GM21737 (cell line): ENCODE results near the gene SPOP.
"Not testable (repeated sequence)": the region's sequence is repeated elsewhere in the genome, so short reads cannot be mapped to it uniquely, and the experiment has no call there.

Experiments
- ATAC-seq: cut with Tn5 transposase; IDR thresholded peaks from one replicate; pipeline ENCODE4 v1.9.1; 2021; ENCODE audit warnings: mild to moderate bottlenecking, moderate library complexity; ENCODE audit not compliant: unreplicated experiment

SPOP gene

GRCh38 chr17:49677933-49678847 is at the start of gene SPOP:
SPOP (minus strand) TSS chr17:49678097; CDS start chr17:49622810, 55,287 bp downstream.
- peak; percentile 84 for ATAC-seq

DNA sequence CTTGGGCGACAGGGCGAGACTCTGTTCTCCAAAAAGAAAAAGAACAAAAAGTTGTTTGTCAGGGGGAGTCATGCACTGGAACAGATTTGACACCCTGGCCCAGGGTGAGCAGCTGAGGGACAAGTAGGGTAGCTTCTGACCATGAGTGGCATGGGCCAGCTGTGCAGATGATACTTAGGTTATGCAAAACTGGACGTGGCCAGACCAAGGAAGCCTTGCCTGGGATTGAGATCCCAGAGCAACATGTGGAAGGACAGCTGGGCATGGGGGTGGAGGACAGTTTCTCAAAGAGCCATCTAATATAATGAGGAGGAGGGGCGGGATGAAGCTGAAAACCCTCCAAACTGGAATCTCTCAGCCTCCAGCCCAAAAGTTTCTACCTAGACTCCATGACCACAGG is 49.5 kb upstream of the SPOP start:
- ATAC-seq = no peak

DNA sequence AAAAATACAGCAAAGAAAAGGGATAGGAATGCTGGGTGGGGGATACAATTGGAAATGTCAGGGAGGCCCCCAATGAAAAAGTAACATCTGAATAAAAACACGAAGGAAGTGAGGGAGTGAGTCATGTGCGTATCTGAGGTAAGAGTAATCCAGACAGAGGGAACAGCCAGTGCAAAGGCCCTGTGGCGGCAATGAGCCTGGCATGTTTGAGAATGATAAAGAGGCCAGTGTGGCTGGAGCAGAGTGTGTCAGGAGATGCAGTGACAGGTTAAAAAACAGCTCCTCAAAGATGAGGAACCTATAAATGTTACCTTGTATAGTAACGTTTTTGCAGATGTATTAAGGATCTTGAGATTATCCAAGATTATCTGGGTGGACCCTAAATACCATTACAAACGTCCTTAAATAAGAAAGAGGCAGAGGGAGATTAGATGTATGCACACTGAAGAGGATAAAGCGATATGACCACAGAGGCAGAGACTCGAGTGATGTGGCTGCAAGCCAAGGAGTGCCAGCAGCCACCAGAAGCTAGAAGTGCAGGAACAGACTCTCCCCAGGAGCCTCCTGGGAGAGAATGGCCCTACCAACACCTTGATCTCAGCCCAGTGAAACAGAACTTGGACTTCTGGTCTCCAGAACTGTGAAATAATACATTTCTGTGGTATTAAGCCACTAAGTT is 47.7 kb upstream of the SPOP start:
- no peak for ATAC-seq

GRCh38 chr17:49724552-49724951 is 46.7 kb upstream of the SPOP start:
- ATAC-seq = not testable (repeated sequence)

DNA sequence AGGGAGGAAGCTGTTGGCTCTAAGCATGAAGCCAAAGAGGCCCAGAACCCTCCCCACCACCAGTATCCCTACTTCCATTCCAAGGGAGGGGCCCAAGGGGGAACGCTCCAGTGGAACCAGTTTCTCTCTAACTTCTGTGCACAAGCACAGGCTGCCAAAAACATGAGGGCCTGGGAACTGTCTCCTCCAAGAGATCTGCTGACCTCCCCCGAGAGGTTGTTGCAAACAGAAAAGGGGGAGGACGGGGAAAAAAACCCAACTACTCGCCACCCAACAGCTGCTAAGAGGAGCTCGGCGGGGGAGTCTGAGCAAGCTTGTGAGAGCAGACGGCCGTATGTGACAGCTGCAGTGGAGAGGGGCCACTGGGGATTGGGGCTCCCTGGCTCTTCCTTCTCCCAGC is 45.5 kb upstream of the SPOP start:
- ATAC-seq = no peak

- ATAC-seq = no peak
These were observed 44.2 kb upstream of the SPOP start for GRCh38 chr17:49722066-49722465.

DNA sequence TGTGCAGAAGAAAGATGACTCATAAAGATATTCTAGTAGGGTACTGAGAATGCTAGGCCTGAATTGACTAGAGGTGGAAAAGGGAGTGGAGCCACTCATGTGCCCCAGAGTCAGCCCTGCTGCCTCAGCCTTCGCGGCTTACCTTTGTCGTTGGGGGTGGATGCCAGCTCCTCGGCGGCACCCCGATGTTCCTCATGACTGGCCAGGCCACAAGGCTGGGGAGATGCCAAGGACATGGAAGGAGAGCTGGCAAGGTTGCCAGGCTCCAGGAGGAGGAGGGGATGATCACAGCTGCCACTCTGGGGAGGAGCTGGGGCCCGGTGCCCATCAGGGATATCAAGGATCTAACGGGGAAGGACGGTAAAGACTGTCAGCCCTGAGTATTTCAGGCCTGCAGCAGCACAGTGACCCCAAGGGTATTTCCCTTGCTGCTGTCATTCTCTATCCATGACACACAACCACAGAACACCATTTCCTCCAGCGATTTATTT is 39.5 kb upstream of the SPOP start:
- ATAC-seq = no peak

- no peak for ATAC-seq
These were observed 38.9 kb upstream of the SPOP start for GRCh38 chr17:49716668-49717364.

DNA sequence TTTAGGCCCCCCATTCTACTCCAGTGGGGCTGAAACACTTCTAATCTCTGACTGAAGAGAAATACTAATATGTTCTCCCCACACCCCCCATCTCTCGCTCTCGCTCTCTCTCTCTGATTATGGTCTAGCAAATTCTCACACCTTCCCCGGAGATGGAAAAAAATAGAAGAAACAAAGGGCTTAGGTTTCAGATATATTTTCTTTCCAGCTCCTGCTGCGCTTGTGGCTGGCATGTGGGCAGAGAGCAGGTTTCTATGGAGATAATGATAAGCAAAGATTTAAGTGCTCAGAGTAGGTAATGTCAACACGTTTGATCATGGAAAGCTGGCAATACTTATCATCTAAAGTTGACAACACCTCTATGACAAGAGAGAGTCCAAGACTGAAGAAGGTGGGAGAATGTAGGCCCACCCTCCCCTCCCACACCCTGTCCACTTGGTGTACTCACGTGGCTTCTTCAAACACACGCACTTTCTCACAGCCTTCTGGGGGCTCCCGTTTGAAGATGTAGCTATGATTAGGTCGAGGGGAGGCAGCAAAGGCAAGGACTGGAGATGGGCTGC is 37.9 kb upstream of the SPOP start:
- no peak for ATAC-seq

DNA sequence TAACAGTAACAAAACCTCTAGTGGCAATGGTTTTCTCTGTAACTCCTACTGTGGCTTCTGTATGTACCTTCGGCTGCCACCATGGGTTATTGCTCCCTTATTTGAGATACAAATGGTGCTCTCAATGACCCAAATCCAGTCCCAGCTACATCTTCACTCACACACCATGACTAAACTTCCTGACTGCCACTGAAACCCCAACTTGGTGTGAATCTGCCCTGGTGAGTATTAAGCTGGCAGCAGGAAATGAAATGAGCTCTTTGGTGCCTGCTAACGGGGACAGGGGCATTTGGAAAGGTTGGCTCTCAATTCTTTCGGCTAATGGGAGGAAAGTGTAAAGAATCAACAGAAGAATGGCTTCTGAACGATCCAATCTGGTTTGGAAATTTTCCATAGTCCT is 37.3 kb upstream of the SPOP start:
- ATAC-seq = no peak

DNA sequence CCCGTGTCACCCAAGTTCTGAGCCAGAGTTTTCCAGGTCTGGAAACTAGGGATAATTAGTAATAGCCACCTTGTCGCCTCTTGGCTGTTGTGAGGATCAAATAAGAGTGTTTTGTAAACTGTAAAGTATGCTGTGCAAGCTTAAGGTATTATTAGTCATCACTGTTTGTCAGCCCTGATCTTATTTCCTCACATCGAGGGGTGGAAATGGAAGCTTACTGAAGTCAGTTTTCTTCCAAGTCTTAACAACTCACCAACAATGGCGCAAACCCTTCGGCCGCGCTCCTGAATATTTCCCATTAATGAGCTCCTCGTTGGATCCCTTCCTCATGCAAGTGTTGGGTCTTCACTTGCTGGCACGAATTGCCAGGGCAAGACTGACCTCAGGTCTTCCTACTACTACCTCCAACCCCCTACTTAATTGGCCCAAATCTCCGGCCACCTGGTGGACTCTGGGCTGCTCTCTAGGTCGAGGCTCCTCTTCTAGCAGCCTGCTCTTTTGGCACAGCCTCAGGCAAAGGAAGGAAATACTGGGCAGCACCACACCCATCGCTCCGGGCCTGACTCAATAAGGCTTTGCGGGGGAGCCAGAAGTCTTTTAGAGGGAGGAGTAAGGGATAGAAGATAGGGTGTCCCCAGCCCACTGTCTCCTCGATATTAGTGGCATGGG is 30.8 kb upstream of the SPOP start:
- no peak for ATAC-seq

DNA sequence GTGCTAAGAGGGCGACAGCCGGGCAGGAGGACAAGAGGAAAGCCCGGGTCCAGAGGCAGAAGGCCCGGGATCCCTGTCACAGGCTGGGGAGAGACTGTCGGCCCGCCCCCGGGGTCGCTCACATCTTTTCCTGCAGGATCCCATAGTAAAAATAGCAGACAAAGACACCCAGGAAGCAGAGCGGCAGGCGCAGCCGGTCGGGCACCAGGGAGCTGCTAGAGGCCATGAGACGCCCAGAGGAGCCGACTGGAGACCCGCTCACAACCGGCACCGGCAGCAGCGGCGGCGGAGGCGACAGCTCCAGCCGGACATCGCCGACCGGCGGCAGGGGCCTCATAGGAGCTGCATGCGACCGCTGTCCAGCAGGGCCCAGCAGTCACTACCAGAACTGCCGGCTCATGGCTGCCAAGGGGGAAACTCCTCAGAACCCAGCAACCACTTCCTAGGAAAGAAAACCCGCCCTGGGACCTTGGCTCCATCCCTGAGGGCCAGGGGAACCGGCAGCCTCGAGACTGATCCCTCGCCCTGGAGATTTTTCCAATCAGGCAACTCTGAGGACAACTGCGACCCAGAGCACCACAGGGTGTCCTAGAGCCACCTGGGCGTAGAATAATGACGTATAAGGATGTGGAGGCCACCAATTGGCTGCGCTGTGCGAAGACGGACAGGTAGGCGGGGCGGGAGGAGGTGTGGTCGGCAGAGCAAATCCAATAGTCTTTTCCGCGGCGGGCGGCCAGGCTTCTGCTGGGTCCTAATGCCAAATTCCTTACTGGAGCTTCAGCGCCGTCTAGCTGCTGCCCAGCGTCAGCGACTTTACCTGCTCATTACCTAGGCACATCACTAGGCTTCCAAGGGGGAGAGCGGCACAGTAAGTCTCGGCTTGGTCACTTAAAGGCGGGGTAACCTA is 30.0 kb upstream of the SPOP start, which contains the start of gene SLC35B1:
Gene SLC35B1 (minus strand): TSS at position 357 of the 907 bp plus-strand sequence. CDS start 131 bp downstream, at position 226.
- peak; percentile 86 for ATAC-seq

- no peak for ATAC-seq
These were observed 29.3 kb upstream of the SPOP start for GRCh38 chr17:49707246-49707607.

GRCh38 chr17:49705254-49705653 is 27.4 kb upstream of the SPOP start:
- no peak for ATAC-seq

DNA sequence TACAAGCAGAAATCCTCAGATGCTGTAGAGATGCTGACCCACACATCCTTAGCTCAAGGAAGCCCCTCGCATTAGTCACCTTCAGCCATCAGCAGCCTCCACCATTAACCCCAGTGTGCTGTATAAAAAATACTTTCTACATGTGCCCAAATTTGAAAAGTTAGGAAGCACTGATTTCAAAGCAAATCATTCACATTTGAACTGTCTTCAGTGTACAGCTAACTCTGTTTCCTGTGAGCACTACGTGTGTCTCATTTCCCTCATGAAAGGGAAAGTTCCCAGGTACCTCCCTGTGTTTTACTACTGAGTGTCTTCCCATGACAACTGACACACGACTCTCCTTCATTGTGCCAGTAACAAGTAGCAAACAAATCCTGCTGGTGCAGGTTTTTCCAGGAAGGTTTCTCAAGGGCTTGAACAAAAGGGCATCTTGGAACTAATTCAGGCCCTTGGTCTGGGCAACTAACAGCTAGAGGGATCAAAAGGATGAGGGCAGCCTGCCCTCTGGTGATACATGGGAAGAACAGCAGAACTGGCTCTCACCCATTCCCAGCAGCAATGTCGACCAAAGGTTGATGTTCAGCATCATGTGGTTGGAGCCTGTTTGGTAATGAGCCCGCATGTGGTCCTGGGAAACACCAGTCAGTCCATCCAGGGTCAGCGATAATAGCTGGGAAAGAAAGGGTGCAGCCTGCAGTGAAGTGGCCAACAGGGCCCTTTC is 25.8 kb upstream of the SPOP start:
- ATAC-seq = no peak

DNA sequence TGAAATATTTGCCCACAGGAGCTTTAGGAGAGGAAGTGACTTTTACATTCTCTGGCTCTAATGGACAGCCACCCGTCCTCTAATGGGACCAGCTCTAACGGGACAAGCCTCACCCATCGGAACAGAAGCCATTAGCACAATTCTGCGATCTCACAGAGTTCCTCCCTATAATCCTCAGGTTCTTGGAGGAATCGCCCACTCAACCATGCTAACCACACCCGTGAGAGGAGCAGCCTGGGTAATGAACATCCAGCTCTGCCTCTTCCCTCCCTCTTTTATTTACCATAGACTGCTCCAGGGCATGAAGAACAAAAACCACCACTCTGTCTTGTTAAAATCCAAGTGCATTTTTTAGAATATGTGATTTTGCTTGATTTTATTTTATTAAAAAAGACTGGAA is 23.1 kb upstream of the SPOP start:
- no peak for ATAC-seq

GRCh38 chr17:49699966-49700575 is 22.2 kb upstream of the SPOP start:
- ATAC-seq = no peak

GRCh38 chr17:49698005-49698404 is 20.1 kb upstream of the SPOP start:
- no peak for ATAC-seq
